ENCODE data around the gene RMND5B. TPM values are rescaled to one million over a fixed set of nuclear protein-coding genes. Genes with fewer than 3 reads are reported as not detected.

Gene RMND5B
- total RNA-seq, 1 experiment from 2014 or later: 24.1 TPM

DNA sequence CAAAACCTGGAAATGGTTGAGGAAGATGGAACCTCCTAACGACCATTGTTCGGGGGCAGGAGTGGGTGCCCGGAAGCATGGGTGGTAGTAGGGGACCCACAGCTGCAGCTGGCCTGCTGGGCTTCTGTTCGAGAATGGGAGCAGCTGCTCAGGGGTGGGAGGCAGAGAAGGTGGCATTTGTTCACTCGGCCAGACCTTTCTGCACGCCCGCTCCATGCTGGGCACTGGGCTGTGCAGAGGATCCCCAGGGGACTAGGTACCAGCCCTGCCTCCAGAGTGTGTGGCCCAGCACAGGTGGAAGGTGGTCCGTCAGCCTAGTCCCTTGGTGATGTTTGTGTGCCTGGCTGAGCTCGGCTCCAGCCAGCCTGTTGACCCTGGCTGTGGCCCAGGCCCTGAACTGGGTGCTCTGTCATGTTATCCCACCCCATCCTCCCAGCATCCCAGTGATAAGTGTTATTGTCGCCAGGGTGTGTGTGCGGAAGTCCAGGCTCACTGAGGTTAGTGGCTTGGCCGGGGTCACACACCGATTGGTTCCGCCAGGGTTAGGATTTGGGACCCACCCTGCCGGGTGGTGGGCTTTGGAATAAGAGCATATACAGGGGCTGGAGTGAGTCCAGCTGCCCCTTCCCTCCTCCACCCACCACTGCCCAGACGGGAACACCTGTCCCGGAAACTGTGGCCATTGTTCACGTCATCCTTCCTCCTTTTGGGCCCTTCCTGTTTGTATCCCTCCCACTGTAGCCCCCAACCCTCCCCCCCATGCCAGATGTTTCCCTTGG is 12.7 kb upstream of the RMND5B start:
- H3K4me2 ChIP-seq (ENCODE audit: low read length): no peak overlapping the region
- no peaks in the 10 kb centered on the region for H4K20me1 ChIP-seq (ENCODE audit: insufficient read depth)
- H3K79me2 ChIP-seq (ENCODE audit: insufficient read depth, low read length): peaks cover 13% of the 10 kb centered on the region; the same call in 1 of the 2 replicates
- H3K4me3 ChIP-seq (replicated peaks in 1 of 2; ENCODE audit: low read depth in 1 of 2, low read length in 2 of 2): no peak overlapping the region
- H3K36me3 ChIP-seq (ENCODE audit: control insufficient read depth in 1 of 2, insufficient read depth in 2 of 2, low read length in 2 of 2): no peaks in the 10 kb centered on the region; a peak in 1 of 4 replicates
- no peak overlapping the region for H3K27ac ChIP-seq (ENCODE audit: low read depth, low read length)
- TF ChIP-seq POLR2A (IDR thresholded peaks at IDR 0.05; ENCODE audit: borderline replicate concordance, extremely low read depth, insufficient read depth, insufficient read length) (no peak), TCF7L2 (IDR thresholded peaks at IDR 0.05; ENCODE audit: borderline replicate concordance, extremely low read depth, insufficient read depth, insufficient read length) (no peak), ZNF274 (IDR thresholded peaks at IDR 0.05; ENCODE audit: low read depth, low read length) (no peak), JUND (IDR thresholded peaks at IDR 0.05) (no peak), CBX3 (IDR thresholded peaks at IDR 0.05; ENCODE audit: low read depth) (no peak), YY1 (IDR thresholded peaks at IDR 0.05; ENCODE audit: extremely low read depth, insufficient replicate concordance, low read depth, low read length) (no peak), SP1 (IDR thresholded peaks at IDR 0.05; ENCODE audit: low read depth) (no peak), EGR1 (IDR thresholded peaks at IDR 0.05; ENCODE audit: low read depth) (no peak), ZFX (IDR thresholded peaks at IDR 0.05) (no peak), POLR2AphosphoS5 (IDR thresholded peaks at IDR 0.05; ENCODE audit: low read depth, low read length) (no peak)
- TF ChIP-seq, protein P1, sequence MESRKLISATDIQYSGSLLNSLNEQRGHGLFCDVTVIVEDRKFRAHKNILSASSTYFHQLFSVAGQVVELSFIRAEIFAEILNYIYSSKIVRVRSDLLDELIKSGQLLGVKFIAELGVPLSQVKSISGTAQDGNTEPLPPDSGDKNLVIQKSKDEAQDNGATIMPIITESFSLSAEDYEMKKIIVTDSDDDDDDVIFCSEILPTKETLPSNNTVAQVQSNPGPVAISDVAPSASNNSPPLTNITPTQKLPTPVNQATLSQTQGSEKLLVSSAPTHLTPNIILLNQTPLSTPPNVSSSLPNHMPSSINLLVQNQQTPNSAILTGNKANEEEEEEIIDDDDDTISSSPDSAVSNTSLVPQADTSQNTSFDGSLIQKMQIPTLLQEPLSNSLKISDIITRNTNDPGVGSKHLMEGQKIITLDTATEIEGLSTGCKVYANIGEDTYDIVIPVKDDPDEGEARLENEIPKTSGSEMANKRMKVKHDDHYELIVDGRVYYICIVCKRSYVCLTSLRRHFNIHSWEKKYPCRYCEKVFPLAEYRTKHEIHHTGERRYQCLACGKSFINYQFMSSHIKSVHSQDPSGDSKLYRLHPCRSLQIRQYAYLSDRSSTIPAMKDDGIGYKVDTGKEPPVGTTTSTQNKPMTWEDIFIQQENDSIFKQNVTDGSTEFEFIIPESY (IDR thresholded peaks at IDR 0.05; ENCODE audit: extremely low read depth, insufficient replicate concordance, low read length): no peak
- TF ChIP-seq, protein P2, sequence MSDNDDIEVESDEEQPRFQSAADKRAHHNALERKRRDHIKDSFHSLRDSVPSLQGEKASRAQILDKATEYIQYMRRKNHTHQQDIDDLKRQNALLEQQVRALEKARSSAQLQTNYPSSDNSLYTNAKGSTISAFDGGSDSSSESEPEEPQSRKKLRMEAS (IDR thresholded peaks at IDR 0.05): no peak
- TF ChIP-seq, protein P3, sequence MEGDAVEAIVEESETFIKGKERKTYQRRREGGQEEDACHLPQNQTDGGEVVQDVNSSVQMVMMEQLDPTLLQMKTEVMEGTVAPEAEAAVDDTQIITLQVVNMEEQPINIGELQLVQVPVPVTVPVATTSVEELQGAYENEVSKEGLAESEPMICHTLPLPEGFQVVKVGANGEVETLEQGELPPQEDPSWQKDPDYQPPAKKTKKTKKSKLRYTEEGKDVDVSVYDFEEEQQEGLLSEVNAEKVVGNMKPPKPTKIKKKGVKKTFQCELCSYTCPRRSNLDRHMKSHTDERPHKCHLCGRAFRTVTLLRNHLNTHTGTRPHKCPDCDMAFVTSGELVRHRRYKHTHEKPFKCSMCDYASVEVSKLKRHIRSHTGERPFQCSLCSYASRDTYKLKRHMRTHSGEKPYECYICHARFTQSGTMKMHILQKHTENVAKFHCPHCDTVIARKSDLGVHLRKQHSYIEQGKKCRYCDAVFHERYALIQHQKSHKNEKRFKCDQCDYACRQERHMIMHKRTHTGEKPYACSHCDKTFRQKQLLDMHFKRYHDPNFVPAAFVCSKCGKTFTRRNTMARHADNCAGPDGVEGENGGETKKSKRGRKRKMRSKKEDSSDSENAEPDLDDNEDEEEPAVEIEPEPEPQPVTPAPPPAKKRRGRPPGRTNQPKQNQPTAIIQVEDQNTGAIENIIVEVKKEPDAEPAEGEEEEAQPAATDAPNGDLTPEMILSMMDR (IDR thresholded peaks at IDR 0.05 in 2 of 3, conservative IDR thresholded peaks at IDR 0.05 in 1 of 3; ENCODE audit: borderline replicate concordance in 1 of 3, insufficient read depth in 1 of 3, low read depth in 2 of 3, low read length in 2 of 3): no peak
- BruUV-seq (replicated peaks): no TSS peak
- H3K4me1 ChIP-seq (ENCODE audit: control insufficient read depth in 1 of 2, insufficient read depth in 2 of 2, low read length in 2 of 2): peaks cover 9 to 20% of the 10 kb centered on the region in 2 experiments
- H3K9ac ChIP-seq (ENCODE audit: low read length): no peak overlapping the region
- no peaks in the 10 kb centered on the region for H3K27me3 ChIP-seq (ENCODE audit: insufficient read depth, low read length)
- H3K9me2 ChIP-seq (ENCODE audit: insufficient read depth): no peaks in the 10 kb centered on the region
- ChIA-PET RAD21 (ENCODE audit: low non-redundant PET in 1 of 2, low total read pairs in 2 of 2, uncharacterized antibody in 2 of 2, unreplicated experiment in 2 of 2) (no interaction called here), POLR2A (no interaction called here), CTCF (no interaction called here)
- no peak overlapping the region for H2AFZ ChIP-seq (ENCODE audit: low read depth, low read length, poor library complexity, severe bottlenecking)
- H3K9me3 ChIP-seq (ENCODE audit: control insufficient read depth in 1 of 2, insufficient read depth in 1 of 2, low read depth in 1 of 2, low read length in 2 of 2): no peaks in the 10 kb centered on the region
- no peak for DNase-seq (ENCODE audit: low read depth, low spot score)
- intact Hi-C loops (cut with micrococcal nuclease): no loop called here
- no peak for ATAC-seq

Measured in HCT116 (cell line).